ENCODE data around the gene ADCK1.

- TF ChIP-seq MAX (IDR thresholded peaks at IDR 0.05) (no peak), CEBPB (IDR thresholded peaks at IDR 0.05) (no peak), TEAD4 (IDR thresholded peaks at IDR 0.05) (no peak), FOXM1 (IDR thresholded peaks at IDR 0.05; ENCODE audit: borderline replicate concordance, low read depth) (no peak), TCF12 (IDR thresholded peaks at IDR 0.05; ENCODE audit: low read depth) (no peak), EGR1 (IDR thresholded peaks at IDR 0.05) (no peak), TAF1 (IDR thresholded peaks at IDR 0.05; ENCODE audit: low read depth) (no peak), YY1 (IDR thresholded peaks at IDR 0.05; ENCODE audit: low read depth) (no peak), NFIC (IDR thresholded peaks at IDR 0.05) (no peak), CREB1 (IDR thresholded peaks at IDR 0.05; ENCODE audit: low read depth) (no peak), RAD21 (IDR thresholded peaks at IDR 0.05; ENCODE audit: low read depth) (no peak), EP300 (IDR thresholded peaks at IDR 0.05; ENCODE audit: borderline replicate concordance) (no peak)
- TF ChIP-seq, protein P1, sequence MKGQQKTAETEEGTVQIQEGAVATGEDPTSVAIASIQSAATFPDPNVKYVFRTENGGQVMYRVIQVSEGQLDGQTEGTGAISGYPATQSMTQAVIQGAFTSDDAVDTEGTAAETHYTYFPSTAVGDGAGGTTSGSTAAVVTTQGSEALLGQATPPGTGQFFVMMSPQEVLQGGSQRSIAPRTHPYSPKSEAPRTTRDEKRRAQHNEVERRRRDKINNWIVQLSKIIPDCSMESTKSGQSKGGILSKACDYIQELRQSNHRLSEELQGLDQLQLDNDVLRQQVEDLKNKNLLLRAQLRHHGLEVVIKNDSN (IDR thresholded peaks at IDR 0.05): no peak
Observed at GRCh38 chr14:77823378-77823777, 23.5 kb downstream of the ADCK1 start.
